Neural crest cell (in vitro differentiated cells): Measurements from ENCODE around the gene TRMT10C. TPM values are rescaled to one million over a fixed set of nuclear protein-coding genes. Genes with fewer than 3 reads are reported as not detected.

Source experiments
- DNase-seq: peaks from one replicate; pipeline ENCODE4 v3.0.0; 2021; ENCODE audit warnings: low read depth, mixed read lengths, low spot score
- H3K27ac Mint-ChIP-seq: one replicate; pipeline ENCODE4 v1.8.0; 2021; ENCODE audit warnings: mild to moderate bottlenecking, mixed read lengths; ENCODE audit not compliant: unreplicated experiment
- H3K27me3 Mint-ChIP-seq: 2 replicates; pipeline ENCODE4 v1.8.0; 2021; ENCODE audit warnings: low read depth, mild to moderate bottlenecking, mixed read lengths
- H3K36me3 Mint-ChIP-seq: 2 replicates; pipeline ENCODE4 v1.8.0; 2021; ENCODE audit warnings: low read depth, mild to moderate bottlenecking, mixed read lengths
- H3K4me1 Mint-ChIP-seq: 2 replicates; pipeline ENCODE4 v1.8.0; 2021; ENCODE audit warnings: mixed read lengths
- H3K4me3 Mint-ChIP-seq: one replicate; pipeline ENCODE4 v1.8.0; 2021; ENCODE audit warnings: mild to moderate bottlenecking, mixed read lengths
- H3K9me3 Mint-ChIP-seq: 2 replicates; pipeline ENCODE4 v1.8.0; 2021; ENCODE audit warnings: mixed read lengths
- CTCF ChIP-seq: fragments of 200-600 bp; sonication (generic); conservative IDR thresholded peaks from 2 replicates; pipeline ENCODE4 v1.5.0; 2021; ENCODE audit warnings: antibody characterized with exemption, mild to moderate bottlenecking
- total RNA-seq: library from RNA; stranded (reverse); gene quantifications from 2 replicates; pipeline ENCODE4 v1.2.1, GENCODE V29; 2021

Gene TRMT10C
- total RNA-seq, 1 donor from 2014 or later, result 28.9 TPM

GRCh38 chr3:101519685-101520365 lies 41.8 kb upstream of the TRMT10C start:
- no peak overlapping the region for H3K4me3 Mint-ChIP-seq
- no peak for TF ChIP-seq CTCF
- H3K4me1 Mint-ChIP-seq, result no peaks in the 10 kb centered on the region
- no peaks in the 10 kb centered on the region for H3K36me3 Mint-ChIP-seq
- DNase-seq, result no peak
- no peak overlapping the region for H3K27ac Mint-ChIP-seq
- H3K9me3 Mint-ChIP-seq, result no peaks in the 10 kb centered on the region
- H3K27me3 Mint-ChIP-seq, result peaks cover 55% of the 10 kb centered on the region

- Mint-ChIP-seq H3K9me3 (no peaks in the 10 kb centered on the region), H3K4me1 (no peaks in the 10 kb centered on the region), H3K36me3 (no peaks in the 10 kb centered on the region), H3K27me3 (peaks cover 45% of the 10 kb centered on the region), H3K27ac (no peak overlapping the region), H3K4me3 (no peak overlapping the region)
- DNase-seq, result no peak
- no peak for TF ChIP-seq CTCF
These were observed 40.4 kb upstream of the TRMT10C start for GRCh38 chr3:101521211-101521701.

- Mint-ChIP-seq H3K4me3 (no peak overlapping the region), H3K9me3 (peaks cover 3% of the 10 kb centered on the region), H3K27me3 (peaks cover under 1% of the 10 kb centered on the region), H3K36me3 (no peaks in the 10 kb centered on the region), H3K27ac (no peak overlapping the region), H3K4me1 (no peaks in the 10 kb centered on the region)
- DNase-seq, result no peak
- no peak for TF ChIP-seq CTCF
These were observed 34.2 kb upstream of the TRMT10C start for GRCh38 chr3:101527441-101527840.

- no peak overlapping the region for H3K4me3 Mint-ChIP-seq
- no peak overlapping the region for H3K27ac Mint-ChIP-seq
- no peaks in the 10 kb centered on the region for H3K36me3 Mint-ChIP-seq
- peaks cover 3% of the 10 kb centered on the region for H3K9me3 Mint-ChIP-seq
- no peak for TF ChIP-seq CTCF
- H3K4me1 Mint-ChIP-seq, result no peaks in the 10 kb centered on the region
- no peaks in the 10 kb centered on the region for H3K27me3 Mint-ChIP-seq
- DNase-seq, result no peak
These were observed 33.8 kb upstream of the TRMT10C start for GRCh38 chr3:101527906-101528305.

- peaks cover 3% of the 10 kb centered on the region for H3K27me3 Mint-ChIP-seq
- no peak for DNase-seq
- H3K4me3 Mint-ChIP-seq, result no peak overlapping the region
- H3K9me3 Mint-ChIP-seq, result peaks cover 3% of the 10 kb centered on the region
- H3K27ac Mint-ChIP-seq, result no peak overlapping the region
- H3K4me1 Mint-ChIP-seq, result no peaks in the 10 kb centered on the region
- no peaks in the 10 kb centered on the region for H3K36me3 Mint-ChIP-seq
- no peak for TF ChIP-seq CTCF
These were observed 31.6 kb upstream of the TRMT10C start for GRCh38 chr3:101529816-101530685.
